GM19452 (cell line): Measurements from ENCODE around the gene GBF1.
A peak's percentile ranks its signal among the peaks of the same experiment; 100 is the strongest.

Experiments used
- ATAC-seq: cut with Tn5 transposase; IDR thresholded peaks from one replicate; pipeline ENCODE4 v1.9.1; 2021; ENCODE audit not compliant: unreplicated experiment

GBF1 gene

GRCh38 chr10:102394079-102394800 is 148.9 kb downstream of the GBF1 start:
- peak; percentile 81 for ATAC-seq

GRCh38 chr10:102394801-102395399 is 149.6 kb downstream of the GBF1 start:
- ATAC-seq: peak; percentile 0

DNA sequence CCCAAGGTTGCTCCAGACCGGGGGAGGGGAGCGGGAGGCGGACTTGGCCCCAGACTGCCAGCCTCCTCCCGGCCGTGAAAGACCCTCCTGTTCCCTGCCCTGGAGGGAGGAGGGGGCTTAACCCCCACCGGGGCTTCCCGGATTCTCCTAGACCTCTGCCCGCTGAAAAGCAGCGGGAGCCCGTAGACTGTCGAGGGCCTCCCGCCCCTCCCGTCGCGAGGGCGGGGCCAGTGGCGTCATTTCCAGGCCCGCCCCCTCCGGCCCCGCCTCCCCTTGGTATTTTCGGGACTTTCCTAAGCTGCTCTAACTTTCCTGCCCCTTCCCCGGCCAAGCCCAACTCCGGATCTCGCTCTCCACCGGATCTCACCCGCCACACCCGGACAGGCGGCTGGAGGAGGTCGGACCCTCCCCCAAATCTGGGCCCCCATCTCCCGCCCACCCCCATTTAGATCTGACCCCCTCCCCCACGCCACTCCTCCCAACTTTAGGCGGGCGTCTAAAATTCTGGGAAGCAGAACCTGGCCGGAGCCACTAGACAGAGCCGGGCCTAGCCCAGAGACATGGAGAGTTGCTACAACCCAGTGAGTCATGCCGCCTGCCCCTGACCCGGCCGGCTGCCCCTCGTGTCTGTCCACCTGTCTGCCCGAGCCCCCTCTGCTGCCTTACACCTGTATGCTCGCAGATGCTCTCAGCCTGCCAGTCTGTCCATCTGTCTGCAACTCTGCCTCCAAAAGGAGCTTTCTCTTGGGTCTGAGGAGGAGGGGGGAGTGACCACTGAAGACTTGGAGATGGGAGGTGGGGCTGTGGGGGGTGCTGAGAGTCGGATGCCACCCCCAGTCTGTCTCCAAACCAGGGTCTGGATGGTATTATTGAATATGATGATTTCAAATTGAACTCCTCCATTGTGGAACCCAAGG is 150.3 kb downstream of the GBF1 start, which contains the start of gene NFKB2:
NFKB2 (plus strand) TSS at position 306 of the 917 bp plus-strand sequence; CDS start at position 561, 255 bp downstream.
- peak; percentile 27 for ATAC-seq

- no peak for ATAC-seq
These were observed 151.0 kb downstream of the GBF1 start for GRCh38 chr10:102396317-102396650.

DNA sequence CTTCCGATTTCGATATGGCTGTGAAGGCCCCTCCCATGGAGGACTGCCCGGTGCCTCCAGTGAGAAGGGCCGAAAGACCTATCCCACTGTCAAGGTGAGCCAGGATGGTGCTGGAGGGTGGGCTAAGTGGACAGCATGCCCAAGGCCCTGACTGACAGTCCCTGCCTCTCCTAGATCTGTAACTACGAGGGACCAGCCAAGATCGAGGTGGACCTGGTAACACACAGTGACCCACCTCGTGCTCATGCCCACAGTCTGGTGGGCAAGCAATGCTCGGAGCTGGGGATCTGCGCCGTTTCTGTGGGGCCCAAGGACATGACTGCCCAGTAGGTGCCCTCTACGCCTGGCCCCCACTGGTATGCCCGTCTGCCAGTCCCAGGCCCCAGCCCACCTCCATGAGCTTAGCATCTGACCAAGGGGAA is 151.4 kb downstream of the GBF1 start:
- ATAC-seq: no peak

DNA sequence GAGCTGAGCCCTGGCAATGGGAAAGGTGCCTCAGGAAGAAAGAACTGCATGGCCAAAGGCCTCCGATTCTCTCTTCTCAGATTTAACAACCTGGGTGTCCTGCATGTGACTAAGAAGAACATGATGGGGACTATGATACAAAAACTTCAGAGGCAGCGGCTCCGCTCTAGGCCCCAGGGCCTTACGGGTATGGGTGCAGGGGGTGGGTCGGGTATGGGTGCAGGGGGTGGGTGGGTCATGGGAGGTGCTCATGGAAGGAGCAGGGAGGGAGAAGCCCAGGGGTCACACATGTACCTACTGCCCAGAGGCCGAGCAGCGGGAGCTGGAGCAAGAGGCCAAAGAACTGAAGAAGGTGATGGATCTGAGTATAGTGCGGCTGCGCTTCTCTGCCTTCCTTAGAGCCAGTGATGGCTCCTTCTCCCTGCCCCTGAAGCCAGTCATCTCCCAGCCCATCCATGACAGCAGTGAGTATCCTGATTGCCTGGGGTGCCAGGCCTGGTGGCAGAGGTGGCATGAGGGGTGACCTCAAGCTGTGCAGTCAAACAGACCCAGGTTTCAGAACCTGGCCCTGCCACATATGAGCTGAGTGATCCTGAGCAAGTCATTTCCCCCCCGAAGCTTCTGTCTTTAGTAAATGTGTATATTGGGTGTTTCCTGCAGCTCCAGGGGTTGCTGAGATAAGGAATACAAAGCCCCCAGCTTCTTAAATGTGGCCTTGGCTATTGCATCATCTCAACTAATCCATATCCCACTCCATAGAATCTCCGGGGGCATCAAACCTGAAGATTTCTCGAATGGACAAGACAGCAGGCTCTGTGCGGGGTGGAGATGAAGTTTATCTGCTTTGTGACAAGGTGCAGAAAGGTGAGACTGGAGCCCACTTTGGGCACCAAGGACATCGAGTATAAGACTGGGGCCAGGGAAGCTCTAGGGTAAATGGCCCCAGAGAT is 152.2 kb downstream of the GBF1 start:
- no peak for ATAC-seq

GRCh38 chr10:102398172-102399020 is 153.1 kb downstream of the GBF1 start:
- ATAC-seq: no peak

DNA sequence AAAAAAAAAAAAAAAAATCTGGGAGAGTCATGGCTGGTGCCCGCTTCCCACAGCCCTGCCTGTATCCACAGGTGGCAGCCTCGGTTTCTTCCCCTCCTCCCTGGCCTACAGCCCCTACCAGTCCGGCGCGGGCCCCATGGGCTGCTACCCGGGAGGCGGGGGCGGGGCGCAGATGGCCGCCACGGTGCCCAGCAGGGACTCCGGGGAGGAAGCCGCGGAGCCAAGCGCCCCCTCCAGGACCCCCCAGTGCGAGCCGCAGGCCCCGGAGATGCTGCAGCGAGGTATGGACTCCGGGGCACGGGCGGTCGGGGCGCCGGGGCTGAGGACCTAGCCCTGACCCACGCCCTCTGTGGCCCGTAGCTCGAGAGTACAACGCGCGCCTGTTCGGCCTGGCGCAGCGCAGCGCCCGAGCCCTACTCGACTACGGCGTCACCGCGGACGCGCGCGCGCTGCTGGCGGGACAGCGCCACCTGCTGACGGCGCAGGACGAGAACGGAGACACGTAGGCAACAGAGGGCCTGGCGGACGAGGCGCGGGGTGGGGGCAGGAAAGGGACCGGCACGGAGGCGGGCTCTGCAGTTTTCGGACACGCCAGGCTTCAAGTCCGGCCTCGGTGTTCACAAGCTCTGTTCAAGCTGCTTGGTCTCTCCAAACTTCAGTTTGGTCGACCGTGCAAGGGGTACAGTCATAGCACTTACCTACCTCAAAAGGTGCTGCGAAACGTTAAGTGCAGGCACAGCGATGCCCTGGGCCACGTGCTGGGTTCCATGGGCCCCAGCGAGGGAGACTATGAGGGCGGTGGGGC is 154.1 kb downstream of the GBF1 start:
- ATAC-seq: peak; percentile 45

DNA sequence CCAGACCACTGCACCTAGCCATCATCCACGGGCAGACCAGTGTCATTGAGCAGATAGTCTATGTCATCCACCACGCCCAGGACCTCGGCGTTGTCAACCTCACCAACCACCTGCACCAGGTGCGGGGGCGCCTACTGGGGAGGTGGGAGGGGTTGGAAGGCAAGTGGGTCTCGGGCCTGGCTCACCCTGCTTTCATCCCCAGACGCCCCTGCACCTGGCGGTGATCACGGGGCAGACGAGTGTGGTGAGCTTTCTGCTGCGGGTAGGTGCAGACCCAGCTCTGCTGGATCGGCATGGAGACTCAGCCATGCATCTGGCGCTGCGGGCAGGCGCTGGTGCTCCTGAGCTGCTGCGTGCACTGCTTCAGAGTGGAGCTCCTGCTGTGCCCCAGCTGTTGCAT is 154.7 kb downstream of the GBF1 start:
- ATAC-seq: no peak

DNA sequence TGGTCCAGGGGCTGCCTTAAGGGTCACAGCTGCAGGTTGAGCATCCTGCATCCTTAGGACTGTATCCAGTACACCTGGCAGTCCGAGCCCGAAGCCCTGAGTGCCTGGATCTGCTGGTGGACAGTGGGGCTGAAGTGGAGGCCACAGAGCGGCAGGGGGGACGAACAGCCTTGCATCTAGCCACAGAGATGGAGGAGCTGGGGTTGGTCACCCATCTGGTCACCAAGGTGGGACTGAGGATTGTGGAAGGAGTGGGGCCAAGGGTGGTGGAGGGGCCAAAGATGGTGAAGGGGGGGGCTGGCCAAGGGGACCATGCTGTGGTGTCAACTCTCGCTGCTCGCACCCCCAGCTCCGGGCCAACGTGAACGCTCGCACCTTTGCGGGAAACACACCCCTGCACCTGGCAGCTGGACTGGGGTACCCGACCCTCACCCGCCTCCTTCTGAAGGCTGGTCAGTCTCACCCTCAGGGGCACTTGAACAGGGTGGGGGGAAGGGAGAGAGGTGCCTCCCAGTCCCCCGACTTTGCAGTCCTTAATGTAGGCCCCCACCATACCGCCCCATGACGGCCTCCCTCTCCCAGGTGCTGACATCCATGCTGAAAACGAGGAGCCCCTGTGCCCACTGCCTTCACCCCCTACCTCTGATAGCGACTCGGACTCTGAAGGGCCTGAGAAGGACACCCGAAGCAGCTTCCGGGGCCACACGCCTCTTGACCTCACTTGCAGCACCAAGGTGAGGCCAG is 155.4 kb downstream of the GBF1 start:
- no peak for ATAC-seq

GRCh38 chr10:102401342-102401654 is 156.0 kb downstream of the GBF1 start:
- ATAC-seq: no peak

GRCh38 chr10:102401735-102402511 is 156.6 kb downstream of the GBF1 start:
- ATAC-seq: no peak

DNA sequence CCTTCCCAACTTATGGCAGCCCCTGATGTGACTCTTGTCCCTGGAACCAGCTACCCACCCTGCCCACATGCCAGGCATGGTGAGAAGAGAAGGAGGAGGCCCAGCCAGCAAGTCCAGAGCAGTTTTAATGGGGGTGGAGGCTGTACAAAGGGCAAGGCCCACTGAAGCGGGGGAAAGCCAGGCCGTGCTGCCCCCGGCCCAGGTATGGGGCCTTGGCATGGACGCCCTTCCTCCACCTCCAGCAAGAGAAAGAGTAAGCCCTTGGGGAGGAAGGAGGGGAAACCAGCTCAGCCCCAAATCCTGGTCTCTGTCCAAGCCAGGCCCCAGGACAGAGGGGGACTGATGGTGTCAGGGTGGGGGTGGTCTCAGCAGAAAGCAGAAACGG is 157.2 kb downstream of the GBF1 start:
- ATAC-seq: no peak

DNA sequence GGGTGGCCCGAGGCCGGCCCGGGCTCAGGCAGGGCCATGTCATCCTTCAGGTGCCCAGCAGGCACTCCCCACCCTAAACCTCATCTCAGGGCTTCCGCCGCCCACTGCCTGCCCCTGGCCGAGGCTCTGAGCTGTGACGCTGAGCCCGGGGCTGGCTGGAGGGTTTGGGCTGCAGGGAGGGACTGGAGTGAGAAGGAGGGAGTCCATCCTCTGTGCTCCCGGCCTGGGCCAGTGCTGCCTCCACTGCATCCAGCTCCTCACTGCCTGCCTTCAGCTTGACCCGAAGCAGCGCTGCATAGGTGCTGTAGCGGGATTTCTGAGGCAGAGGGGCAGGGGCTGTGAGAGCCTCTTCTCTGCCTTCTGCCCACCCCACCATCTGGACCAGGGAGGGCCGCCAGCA is 157.8 kb downstream of the GBF1 start:
- no peak for ATAC-seq

DNA sequence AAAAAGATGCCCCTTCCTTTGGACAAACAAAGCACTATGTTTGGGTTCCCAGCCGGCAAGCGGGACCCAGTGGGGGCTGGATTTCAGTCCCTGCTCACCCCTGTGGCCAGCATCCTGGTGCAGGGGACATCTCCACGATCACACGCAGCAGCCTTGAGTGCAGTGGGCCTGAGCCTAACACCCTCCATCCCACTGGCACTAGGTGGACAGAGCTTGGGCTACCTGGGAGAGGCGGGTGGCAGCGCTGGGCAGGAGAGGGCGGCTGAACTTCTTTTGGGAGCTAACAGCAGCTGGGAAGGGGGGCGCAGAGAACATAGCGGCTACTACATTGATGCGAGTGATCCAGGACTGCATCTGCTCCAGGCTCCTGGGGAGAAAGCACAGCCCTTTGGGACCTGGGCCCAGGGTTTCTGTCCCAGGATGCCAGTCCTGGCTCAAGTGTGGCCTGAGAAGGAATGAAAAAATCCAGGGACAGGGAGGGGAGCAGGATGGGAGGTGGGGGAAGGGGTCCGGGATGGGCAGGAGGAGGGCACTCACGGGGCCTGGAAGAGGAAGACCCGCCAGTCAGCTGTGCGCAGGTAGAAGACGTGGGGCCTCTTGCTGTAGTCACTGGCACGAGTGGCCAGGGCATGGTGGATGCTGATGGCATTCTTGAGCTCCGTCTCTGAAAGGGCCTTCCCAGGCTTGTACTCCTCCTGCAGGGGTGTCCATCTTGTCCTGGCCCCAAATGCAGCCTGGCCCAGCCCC is 159.2 kb downstream of the GBF1 start:
- ATAC-seq: no peak

DNA sequence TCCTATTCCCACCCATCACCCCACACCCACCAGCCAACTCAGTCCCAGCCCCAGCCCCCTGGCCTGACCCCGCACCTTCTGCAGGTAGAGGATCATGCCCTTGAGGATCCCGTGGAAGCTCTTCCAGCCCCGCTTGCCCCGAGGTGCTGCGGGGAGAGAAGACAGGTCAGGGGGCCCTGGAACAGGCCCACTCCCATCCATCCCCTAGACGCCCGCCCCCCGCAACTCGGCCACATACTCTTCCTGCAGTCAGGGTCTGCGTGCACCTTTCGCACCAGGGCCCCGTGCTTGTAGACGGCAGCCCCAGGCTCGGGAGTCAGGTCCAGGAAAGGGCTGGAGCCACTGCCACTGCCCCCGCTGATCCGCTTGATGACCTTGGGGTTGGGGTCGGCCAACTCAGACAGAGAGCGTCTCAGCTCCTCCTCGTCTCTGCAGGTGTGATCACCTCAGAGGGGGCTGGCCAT is 159.8 kb downstream of the GBF1 start:
- ATAC-seq: no peak

DNA sequence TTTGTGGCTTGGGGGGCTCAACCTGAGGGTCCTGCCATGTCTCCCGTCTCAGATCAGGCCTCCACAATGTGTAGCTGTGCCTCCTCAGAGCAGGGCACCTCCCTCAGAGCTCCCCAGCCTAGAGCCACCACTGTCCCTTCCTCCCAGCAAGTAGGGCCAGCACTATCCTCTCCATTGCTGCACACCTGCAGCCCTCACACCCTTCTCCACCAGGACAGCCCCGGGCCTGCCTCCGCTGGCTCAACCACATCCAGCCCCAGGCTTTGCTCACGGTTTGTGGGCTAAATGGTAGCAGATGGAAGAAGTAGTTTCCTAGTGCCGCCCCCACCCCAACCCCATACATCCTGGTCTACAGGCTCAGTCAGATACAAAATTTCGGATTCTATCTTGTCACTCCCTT is 160.3 kb downstream of the GBF1 start:
- ATAC-seq: no peak
